Right renal pelvis (tissue), 4 donors: Measurements from ENCODE around the gene KIFAP3. TPM values are rescaled to one million over a fixed set of nuclear protein-coding genes. Genes with fewer than 3 reads are reported as not detected.

ENCODE experiments used
- DNase-seq, 4 donors: peaks; one replicate each; pipeline ENCODE4 v3.0.0-alpha.2; 2013; ENCODE audit warnings: low read depth in 4 of 4, low spot score in 3 of 4, missing footprints in 1 of 4
- polyA plus RNA-seq, 4 donors: library from polyadenylated mRNA; unstranded; fragments of 120-200 nt; gene quantifications; one replicate each; pipeline ENCODE4 v1.2.1, GENCODE V29; 2013; ENCODE audit not compliant: insufficient read length in 4 of 4

Gene KIFAP3
- polyA plus RNA-seq, 4 donors = 43.4 to 53.0 (median 51.0) TPM

GRCh38 chr1:169999331-169999741, 75.2 kb downstream of the KIFAP3 start:
- peak; percentile 1 to 23 (median 19) for DNase-seq

- no peak for DNase-seq
Observed at GRCh38 chr1:169995993-169996392, 78.5 kb downstream of the KIFAP3 start.

- DNase-seq = no peak
Observed at GRCh38 chr1:169989246-169989645, 85.2 kb downstream of the KIFAP3 start.

DNA sequence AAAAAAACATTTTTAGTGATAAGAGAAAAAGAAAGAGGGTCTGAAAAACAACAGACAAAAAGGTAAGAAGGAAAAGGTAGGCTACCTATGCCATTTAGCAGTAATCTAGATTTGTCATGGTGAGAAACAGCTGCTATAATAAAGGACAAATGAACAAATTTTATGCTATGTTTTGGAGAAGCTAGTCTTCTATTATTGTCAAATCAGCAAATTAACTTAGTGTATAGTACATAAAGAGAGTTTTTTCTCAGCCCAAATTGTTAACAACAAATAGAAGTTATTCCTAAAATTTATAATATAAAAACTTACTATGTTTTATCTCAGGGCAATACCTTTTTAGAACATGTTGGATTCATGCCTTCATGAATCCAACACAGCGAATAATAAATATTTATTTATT, 88.7 kb downstream of the KIFAP3 start:
- no peak for DNase-seq

DNA sequence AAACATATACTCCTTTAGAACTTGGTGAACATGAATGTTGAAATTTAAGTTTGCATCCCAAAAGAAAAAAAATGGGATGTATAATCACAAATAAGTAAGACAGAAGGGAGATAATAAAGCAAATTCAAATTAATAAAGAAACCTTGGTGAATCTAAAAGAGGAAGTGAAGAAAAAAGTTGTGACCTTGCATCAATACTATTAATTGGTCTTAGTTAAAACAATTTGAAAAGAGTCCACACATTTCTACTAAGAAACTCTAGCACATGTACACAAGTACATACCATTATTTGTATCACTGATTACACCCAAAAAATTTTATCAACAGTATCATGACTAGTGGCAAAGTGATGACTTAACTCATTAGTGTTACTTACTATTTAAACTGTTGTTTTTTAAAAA, 100.4 kb downstream of the KIFAP3 start:
- no peak for DNase-seq

GRCh38 chr1:169970114-169970513, 104.4 kb downstream of the KIFAP3 start:
- DNase-seq = no peak

- DNase-seq = no peak
Observed at GRCh38 chr1:169968174-169968573, 106.3 kb downstream of the KIFAP3 start.

DNA sequence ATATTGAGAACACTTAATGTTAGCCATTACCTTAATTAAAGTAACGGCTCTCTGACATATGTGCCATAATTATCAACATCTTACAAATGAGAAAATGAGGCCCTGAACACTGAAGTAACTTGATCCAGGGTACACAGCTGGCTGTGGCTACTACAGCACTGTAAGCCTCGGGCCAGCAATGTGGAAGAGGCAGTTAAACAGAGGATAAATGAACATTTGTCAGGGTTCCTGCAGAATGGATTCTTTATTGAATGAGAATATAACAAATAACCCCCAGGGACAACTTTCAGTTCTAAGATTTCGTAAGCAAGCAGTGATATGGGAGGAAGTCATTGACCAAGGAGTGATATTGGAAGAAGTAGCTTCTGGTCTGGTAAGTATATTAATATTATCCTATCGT, 110.3 kb downstream of the KIFAP3 start:
- DNase-seq = no peak

GRCh38 chr1:169959686-169960085, 114.8 kb downstream of the KIFAP3 start:
- DNase-seq = no peak

GRCh38 chr1:169958987-169959386, 115.5 kb downstream of the KIFAP3 start:
- DNase-seq = no peak

- no peak for DNase-seq
Observed at GRCh38 chr1:169957884-169958283, 116.6 kb downstream of the KIFAP3 start.

DNA sequence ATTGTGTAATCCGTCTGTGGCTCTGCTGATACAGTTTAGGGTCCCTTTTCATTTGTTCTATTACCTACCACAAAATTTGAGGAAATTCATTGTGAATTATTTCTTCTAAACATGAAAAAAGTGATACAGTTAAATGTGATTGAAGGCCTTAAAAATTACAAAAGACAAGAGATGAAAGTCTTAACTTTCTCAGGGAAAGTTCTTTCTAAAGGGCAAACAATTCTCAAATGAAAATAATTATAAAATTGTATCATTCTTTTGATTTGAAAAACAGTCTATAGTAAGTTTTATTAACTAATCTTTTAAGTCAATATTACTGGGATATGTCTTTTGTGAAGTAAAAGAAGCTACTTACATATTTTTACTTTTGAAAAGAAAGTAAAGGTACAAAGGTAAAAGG, 123.4 kb downstream of the KIFAP3 start:
- no peak for DNase-seq

DNA sequence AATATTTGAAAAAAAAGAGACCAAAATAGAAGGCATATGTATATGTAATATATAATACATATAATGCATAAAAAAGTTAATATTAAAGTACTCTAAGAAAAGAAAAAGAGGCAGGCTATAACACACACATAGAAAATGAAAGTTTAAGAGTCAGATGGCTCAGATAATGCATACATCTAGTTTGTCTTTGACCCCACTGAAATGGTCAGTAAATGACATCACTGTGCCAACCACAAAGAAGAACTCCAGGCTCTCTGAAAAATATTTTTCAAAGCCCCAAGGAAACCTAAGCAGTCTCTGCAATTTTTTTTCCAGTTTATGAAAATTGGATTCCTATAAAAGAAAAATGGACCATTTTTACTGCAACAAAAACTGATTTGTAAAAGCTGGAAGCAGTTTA, 125.4 kb downstream of the KIFAP3 start:
- no peak for DNase-seq

DNA sequence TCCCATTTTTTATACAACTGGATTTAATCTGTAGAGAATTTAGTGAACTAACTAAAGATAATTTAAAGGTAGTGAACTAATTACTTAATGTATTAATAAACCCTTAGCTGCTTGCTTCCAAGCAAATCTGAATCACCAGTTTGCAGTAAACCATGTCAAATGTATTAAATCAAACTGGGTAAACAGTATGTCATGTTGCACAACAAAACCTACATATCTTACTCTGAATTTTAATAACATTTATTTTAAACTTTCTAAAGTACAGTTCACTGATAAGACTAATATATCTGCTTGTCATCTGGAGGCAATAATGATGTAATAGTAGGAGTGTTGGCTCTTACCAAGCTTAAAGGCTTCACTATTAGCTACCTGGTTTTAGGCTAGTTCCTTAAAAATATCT, 128.3 kb downstream of the KIFAP3 start:
- no peak for DNase-seq

GRCh38 chr1:169945181-169945580, 129.3 kb downstream of the KIFAP3 start:
- no peak for DNase-seq

DNA sequence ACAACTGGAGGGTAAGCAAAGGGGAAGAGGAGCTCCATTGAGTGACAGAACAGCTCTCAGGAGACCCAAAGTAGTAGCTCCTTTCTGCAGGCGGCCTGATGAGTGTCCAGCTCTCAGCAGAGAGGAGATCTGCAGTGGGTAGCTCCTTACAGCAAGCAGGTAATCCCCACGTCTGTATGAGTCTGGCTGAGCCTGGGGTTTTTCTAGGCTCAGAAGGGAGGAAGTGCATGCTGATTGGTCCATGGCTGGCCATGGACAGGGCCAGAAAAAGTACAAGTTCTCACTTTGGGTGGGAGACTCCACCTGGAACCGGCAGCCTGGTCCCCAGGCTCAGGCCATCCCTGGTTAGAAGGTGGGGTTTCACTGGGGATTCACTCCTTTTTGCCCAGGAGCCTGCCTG, 129.9 kb downstream of the KIFAP3 start:
- no peak for DNase-seq

- no peak for DNase-seq
Observed at GRCh38 chr1:169943963-169944526, 130.4 kb downstream of the KIFAP3 start.

DNA sequence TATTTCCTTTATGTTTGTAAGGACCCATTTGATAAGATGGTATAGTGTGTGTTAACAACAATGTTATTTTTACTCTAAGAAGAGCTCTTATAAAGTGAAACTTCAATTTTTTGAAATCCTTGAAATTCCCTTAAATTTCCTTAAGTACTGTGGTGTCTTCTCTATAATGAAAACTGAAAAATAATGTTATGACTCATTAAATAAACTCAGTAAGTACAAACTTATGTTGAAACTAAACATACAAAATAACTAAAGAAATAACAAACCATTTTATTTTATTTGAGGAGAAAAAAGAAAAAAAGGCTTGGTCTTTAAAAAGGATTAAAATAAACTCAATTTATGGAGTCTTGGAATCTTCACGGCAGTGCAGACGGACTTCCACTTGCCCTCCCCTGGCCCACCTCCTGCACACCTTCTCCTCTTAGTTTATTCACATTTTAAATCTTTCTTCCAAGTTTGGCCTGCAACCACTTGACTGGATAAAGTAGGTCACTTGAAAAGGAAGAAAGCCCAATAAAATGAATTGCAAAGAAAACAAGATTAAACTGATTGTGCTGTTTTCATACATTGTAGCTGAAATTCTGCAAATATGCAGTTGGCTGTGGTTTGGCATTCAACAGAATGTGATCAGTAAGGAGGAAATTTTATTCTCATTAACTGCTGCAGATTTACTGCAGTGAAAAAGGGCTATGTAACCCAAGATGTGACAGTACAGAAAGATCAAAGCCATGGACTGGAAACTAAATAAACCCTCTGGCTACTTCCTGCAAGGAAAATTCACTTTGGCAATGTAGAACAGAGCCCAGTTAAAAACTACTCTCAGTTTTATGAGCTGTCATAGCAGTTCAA, 132.3 kb downstream of the KIFAP3 start:
- peak in 2 of 4 donors; percentile 44 to 49 for DNase-seq

- DNase-seq = peak in 1 of 4 donors; percentile 28
Observed at GRCh38 chr1:169933984-169934725, 140.3 kb downstream of the KIFAP3 start.

DNA sequence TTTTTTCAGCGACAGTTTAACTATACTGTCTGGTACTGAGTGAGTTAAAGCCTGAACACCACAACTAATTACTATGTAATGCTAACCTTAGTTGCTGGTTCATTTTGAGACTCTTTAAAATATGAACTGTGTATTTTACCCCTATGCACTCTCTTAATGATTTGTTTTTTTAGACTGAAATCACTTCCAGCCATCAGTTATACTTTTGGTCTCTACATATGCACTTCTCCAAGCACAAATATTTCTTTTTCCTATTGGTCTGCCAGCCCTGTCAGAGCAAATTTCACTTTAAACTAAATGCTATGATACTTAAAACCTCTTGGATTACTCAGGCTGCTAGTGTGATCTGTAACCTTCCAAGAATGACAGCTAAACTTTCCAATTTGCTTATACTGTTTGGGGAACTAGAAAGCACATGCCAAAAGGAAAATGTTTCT, 142.7 kb downstream of the KIFAP3 start:
- DNase-seq = no peak

DNA sequence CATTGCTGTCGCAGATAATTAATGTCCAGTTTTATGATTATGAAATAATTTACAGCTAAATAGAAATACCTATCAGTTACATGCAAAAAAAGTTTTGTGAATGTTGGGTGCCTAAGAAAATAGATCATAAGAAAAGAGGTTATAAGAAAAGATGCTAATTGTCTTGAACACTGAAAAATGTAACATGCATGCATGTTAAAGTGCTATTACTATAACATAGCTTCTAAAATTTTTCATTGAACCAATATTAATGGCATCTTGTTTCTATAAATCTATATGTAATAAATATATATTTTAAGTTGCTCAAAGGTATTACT, 145.3 kb downstream of the KIFAP3 start:
- DNase-seq = no peak
